AG08395 (cell line): ENCODE results near the gene ABCC1.
"Not testable (repeated sequence)": the region's sequence is repeated elsewhere in the genome, so short reads cannot be mapped to it uniquely, and the experiment has no call there.

Source experiments
- DNase-seq: peaks from one replicate; pipeline ENCODE4 v3.0.0; 2012; ENCODE audit warnings: mixed read lengths, low spot score

ABCC1 gene

DNA sequence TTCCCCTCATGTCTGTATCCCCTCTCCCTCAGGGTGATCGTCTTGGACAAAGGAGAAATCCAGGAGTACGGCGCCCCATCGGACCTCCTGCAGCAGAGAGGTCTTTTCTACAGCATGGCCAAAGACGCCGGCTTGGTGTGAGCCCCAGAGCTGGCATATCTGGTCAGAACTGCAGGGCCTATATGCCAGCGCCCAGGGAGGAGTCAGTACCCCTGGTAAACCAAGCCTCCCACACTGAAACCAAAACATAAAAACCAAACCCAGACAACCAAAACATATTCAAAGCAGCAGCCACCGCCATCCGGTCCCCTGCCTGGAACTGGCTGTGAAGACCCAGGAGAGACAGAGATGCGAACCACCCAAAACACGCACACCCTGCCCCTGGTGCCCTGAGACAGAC lies 191.7 kb downstream of the ABCC1 start:
- DNase-seq = no peak

DNA sequence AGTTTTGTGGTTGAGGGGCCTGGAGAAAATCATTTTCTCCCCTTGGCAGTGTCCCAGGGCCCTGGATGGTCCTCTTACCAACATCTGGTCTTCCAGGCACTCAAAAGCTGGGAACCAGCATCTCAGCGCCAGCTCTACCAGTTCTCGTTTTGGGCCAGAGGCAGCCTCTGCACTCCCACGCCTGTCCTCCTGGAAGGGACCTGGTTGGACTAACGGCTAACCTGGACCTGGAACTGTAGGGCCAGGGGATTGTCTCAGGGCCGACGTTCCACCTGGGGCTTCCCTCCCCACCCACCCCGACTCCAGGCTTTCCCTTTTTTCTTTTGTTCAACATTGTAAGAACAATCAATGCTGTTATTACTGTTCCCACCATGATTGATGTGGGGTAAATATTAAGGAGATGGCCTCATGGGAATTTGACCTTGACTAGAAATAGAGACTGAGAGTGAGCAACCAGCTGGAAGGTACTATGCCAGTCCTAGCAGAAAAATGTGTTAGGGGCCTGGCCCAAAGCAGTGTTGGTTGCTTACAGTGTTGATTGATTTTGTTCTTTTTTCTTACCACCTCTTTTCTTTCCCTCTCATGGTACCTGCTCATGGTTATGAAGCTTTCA lies 192.5 kb downstream of the ABCC1 start:
- no peak for DNase-seq

DNA sequence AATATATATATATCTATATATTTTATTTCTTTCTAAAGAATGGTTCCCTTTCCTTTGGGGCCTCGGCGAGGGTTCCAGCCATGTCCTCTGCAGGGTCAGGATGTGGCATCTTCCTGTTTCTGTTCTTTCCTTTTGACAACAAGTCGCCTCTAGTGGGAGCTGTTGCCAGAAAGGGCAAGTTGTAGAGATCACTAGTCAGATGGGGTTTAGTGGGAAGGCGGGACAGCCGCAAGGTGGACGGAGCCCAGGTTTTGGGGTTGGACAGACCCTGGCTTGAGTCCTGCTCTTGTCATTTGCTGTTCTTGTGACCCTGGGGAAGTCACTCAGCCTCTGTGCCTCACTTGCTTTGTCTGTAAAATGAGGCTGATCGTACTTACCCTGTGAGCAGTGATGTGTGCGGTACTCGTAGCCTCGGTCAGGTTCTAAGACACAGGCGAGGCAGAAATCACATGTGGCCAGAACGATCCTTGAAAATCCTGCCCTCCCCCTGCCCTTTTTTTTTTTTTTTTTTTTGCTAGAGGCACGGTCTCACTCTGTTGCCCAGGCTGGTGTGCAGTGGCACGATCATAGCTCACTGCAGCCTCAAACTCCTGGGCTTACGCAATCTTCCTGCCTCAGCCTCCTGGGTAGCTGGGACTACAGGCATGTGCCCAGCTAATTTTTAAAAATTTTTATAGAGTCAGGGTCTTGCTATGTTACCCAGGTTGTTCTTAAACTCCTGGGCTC lies 193.8 kb downstream of the ABCC1 start:
- peak; percentile 38 for DNase-seq

DNA sequence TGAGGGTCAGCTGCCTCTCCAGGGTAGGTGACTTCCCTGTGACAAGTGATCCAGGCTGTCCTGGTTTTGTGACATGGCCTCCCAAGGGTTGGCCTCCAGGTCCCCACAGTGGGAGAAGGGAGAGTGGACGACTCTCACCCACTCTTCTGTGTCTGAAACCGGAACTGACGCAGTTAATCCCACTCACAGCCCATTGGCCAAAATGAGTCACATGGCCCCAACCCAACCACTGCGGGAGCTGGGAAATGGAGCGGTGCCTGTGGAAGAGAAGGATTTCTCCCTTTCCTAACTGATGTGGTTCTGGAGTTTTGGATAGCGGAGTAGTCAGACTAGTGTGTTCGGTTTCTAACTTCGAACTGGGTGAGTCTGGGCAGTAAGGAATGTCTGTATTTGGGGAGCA lies 194.5 kb downstream of the ABCC1 start:
- DNase-seq = peak; percentile 25

DNA sequence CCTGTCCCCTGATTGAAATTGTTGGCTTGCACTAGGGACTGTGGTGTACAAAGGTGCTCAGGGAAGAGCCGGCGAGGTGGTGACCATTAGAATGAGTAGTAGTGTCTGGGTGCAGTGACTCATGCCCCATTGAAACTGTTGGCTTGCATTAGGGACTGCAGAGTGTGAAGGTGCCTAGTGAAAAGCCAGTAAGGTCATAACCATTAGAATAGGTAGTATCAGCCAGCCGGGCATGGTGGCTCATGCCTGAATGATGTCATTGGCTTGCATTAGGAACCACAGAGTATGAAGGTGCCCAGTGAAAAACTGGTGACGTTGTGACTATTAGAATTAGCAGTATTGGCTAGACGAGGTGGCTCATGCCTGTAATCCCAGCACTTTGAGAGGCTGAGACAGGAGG lies 195.0 kb downstream of the ABCC1 start:
- DNase-seq = peak; percentile 22

DNA sequence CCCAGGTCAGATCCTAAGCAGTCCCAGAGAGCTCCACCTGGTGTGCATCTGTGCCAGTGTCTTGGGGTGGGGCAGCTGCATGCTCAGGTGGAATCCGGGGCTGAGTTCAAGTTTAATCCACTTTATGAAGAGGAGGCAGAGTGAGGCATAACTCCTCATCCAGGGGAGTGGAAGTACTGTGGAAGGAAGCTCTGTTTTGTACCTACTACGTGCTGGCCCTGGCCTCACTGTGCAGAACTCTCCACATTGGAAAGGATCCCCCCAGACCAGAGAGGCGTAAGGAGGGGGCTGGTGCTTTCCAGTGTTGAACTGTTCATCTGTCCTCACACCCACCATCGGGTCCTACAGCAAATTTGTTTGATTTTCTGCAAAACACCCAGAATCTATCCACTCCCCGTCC lies 195.9 kb downstream of the ABCC1 start:
- no peak for DNase-seq

DNA sequence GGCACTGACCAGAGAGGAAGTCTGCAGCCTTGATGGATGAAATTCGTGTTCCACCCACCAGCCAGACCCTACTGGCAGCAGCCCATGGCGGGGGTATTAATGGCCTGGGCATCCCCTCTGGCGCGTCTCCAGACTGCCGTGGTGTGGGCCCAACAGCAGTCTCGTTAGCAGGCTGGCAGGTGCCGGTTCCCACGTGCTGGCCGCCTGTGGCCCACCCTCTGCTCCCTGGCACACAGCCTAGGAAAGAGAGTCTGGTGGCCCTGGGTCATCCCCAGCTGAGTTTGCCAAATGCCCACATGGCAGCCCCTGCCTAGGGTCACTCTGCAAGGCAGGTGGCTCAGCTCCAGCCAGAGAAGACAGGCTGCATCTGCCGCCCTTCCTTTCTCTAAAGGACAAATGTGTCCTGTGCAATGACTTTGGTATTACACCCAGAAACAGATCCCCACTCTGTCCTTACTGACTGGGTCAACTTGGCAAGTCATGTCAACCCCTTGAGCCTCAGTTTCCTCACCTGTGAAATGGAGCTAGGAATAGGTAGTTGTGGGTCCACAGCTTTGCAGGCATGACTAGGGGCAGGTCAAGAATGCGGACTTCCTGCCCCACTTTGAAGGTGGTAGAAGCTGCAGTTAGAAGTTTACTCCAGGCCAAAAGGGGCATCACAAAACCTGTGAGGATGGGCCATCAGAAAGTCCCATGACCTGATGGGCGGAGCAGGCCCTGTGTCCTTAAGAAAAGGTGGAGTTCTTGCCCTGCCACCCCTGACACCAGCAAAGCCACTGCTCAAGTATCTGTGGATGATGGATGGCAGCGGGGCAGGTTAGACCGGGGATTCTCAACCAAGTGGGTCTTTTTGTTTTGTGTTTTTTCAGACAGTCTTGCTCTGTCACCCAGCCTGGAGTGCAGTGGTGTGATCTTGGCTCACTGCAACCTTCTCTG lies 197.2 kb downstream of the ABCC1 start:
- no peak for DNase-seq

DNA sequence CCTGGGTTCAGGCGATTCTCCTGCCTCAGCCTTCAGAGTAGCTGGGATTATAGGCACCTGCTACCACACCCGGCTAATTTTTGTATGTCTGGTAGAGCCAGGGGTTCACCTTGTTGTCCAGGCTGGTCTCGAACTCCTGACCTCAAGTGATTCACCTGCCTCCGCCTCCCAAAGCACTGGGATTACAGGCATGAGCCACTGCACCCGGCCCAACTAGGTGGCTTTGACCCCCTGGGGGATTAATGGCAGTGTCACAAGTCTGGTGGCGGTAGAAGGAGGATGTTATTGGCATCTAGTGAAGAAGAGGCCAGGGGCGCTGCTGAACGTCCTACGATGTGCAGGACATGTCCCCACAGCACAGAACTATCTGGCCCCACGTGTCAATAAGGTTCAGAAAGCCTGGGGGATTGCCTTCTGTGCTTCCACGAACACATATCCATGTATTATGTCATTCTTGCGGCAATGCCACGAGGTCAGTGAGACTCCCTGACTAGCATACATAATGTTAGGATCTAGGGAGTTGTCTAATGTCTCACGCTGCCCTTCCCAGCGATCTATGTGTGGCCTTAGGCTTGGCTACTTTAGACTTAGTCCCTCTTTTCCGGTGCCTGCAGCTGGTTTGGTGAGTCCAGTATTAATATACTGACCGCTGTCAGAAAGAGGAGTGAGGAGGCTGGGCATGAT lies 198.0 kb downstream of the ABCC1 start:
- DNase-seq = no peak

DNA sequence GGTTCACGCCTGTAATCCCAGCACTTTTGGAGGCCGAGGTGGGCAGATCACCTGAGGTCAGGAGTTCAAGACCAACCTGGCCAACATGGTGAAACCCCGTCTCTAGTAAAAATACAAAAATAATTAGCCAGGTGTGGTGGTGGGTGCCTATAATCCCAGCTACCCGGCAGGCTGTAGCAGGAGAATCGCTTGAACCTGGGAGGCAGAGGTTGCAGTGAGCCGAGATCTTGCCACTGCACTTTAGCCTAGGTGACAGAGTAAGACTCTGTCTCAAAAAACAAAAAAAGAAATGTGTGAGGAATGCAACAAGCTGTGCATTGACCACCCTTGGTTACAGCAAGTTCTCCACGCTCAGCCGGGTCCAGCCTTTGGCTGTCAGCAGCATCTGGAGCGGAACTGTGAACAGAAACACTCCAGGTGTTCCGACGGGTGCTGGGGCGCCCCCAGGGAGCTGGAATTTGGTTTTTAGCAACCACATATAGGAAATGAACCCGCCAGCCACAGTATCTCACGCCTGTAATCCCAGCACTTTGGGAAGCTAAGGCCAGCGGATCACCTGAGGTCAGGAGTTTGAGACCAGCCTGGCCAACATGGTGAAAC lies 198.7 kb downstream of the ABCC1 start:
- DNase-seq = not testable (repeated sequence)

DNA sequence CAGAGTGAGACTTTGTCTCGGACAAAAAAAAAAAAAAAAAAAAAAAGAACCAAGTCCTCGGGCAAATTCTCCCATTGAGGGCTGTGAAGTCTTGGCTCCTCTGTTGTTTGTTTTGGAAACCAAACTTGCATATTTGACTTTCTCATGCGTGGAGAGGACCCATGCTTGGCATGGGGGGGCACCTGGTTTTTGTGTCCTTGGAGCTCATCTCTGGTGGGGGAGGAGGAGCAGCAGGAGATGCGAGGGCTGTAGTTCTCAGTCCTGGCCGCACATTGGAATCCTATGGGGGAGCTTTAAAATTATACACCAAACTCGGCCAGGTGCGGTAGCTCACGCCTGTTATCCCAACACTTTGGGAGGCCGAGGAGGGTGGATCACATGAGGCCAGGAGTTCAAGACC lies 199.3 kb downstream of the ABCC1 start:
- DNase-seq = no peak

DNA sequence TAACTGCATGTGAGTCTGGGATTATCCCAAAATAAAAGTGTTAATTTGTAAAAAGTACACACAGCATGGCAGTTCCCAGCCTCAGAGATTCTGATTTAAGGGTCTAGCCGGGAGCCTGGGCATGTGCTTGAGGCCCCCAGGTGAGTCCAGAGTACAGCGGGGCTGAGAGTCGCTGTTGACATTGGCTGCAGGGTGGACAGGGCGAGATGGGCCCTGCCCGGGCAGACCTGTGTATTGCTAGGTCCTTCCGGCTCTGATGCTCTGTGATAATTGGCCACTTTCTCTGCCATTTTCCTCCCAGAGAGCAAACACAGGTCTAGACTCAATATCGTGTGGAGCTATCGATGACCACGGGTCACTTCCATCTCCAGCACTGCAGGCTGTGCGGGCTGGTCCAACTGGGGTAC lies 200.3 kb downstream of the ABCC1 start:
- DNase-seq = no peak

DNA sequence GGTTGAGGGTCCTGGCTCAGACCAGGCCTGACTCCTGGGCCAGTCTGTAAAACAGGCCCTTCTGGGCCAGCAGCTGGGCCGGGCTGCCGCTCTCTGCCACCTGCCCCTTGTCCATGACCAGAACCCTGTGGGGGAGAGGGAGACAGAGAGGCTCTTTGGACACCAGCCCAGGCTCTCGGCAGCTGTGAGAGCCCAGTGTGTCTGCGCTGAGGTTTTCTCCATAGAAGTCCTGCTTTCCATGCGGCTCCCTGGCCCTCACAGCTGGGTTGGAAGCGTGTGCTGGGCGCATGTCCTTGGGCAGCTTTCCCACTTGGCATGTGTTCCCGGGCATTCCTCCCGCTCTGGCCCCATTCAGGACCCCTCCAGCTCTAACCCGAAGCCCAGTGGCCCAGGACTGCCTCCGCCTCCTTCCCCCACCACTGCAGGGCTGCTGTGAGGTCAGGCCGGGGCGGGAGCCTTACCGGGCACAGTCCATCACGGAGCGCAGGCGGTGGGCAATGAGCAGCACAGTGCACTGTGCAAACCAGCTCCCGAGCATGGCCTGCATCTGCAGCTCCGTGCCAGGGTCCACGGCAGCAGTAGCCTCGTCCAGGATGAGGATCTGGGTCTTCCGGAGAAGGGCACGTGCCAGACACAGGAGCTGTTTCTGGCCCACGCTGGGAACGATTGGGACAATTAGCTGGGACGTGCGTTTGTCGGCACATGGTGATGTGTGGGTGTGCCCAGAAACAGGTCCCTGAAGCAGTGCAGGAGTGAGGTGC lies 200.9 kb downstream of the ABCC1 start:
- peak; percentile 32 for DNase-seq

DNA sequence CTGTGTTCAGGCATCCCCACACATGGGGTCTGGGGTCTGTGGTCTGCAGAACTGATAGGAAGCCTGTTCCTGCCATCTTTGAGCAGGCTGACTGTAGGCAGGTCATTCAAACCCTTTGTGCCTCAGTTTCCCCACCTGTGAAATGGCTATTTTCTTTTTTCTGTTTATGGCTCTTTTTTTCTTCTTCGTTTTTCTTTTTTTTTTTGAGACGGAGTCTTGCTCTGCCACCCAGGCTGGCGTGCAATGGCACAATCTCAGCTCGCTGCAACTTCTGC lies 201.4 kb downstream of the ABCC1 start:
- DNase-seq = no peak

DNA sequence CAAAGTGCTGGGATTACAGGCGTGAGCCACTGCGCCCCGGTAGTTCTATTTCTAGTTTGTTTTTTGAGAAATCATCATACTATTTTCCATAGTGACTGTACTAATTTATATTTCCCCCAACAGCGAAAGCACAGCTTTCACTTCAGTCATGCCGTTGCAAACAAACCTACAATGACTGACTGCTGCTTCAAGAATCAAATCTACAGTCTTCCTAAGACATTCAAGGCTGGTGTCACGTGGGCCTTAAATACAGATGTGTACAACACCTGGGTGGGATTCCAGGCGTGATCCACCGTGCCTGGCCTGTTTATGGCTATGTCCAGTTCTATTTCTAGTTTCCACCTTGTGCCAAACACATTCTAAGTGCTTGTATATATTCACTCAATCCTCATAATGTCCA lies 201.9 kb downstream of the ABCC1 start:
- DNase-seq = no peak

DNA sequence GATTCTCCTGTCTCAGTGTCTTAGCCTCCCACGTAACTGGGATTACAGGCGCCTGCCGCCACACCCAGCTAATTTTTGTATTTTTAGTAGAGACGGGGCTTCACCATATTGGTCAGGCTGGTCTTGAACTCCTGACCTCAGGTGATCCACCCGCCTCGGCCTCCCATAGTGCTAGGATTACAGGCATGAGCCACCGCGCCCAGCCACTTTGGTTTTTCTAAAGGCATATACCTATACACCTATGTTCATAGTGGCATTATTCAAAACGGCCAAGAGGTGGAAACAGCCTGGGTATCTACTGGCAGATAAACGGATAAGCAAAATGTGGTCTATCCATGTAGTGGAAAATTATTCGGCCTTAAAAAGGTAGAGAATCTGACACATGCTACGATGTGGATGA lies 203.6 kb downstream of the ABCC1 start:
- not testable (repeated sequence) for DNase-seq

DNA sequence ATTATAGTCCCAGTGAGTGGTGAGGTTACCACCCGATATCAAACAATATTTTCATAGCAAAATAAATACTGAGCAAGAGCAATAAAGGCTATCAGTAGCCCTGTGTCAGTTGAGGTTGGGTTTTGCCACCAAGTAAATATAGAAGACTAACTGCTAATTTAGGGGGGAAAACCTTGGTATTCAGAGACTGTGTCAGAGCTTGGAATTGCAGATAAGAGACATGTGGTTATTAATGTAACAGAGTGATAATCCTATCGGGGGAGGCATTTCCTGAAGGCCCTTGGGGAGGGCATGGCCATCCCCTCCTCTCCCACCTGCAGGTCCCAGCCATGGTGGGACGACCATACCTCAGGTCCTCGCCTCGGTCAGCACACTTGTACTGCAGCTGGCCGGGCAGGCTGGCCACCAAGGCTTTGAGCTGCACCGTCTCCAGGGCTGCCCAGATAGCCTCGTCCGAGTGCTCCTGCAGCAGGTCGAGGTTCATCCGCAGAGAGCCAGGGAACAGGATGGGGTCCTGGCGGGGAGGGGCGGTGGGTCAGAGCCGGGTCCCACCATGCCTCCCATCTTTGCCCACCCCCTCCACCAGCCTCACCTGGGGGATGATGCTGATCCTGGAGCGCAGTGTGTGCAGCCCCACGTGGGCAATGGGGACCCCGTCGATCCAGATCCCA lies 205.0 kb downstream of the ABCC1 start:
- DNase-seq = no peak

DNA sequence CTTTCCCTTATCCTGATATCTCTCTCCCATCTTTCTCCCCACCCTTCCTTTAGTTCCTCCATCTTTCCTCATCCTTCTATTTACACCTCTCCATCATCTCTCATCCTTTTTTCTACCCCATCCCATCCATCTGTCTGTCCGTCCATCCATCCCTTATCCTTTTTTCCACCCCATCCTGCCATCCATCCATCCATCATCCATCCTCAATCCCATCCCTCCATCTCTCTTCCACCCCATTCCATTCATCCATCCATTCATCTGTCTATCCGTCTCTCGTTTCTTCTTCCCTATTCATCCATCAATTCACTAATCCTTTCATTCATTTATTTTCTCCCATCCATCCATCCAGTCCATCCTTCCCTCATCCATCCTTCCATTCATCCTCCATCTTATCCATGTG lies 205.8 kb downstream of the ABCC1 start:
- DNase-seq = no peak

DNA sequence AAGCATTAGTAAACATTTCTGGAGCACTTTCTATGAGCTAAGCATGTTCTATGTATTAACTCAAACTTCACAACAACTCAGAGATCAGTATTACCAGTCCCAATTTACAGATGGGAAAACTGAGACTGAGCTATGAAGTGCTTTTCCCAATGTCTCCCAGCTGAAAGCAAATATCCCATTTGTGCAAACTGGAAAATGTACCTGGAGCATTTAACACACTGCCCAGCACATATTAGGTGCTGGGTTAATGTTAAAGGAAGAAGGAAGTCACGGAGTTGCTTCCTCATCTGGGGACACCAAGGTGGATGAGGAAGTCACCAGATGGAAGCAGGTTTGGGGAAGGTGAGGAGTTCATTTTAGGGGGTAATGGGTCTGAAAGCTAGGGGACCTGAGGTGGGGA lies 207.8 kb downstream of the ABCC1 start:
- no peak for DNase-seq

DNA sequence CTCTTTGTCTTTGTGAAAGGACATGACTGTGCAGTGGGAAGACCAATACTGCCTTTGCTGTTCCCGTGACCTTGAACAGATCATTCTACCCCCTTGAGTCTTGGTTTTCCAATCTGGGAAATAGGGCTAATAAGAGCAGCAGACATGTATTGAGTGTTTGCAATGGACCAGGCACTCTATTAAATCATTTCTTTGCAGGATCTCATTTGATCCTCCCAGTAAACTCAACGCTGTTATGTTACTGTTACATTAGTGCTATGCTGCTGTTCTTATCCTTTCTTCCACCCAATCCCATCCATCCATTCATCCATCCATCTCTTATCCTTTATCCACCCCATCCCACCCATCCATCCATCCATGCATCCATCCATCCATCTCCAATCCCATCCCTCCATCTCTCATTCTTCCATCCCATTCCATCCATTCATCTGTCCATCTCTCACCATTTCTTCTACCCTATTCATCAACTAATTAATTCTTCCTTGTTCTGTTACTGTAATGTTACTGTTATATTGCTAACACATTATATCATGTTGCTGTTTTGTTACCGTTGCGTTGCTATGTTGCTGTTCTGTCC lies 208.8 kb downstream of the ABCC1 start:
- no peak for DNase-seq

DNA sequence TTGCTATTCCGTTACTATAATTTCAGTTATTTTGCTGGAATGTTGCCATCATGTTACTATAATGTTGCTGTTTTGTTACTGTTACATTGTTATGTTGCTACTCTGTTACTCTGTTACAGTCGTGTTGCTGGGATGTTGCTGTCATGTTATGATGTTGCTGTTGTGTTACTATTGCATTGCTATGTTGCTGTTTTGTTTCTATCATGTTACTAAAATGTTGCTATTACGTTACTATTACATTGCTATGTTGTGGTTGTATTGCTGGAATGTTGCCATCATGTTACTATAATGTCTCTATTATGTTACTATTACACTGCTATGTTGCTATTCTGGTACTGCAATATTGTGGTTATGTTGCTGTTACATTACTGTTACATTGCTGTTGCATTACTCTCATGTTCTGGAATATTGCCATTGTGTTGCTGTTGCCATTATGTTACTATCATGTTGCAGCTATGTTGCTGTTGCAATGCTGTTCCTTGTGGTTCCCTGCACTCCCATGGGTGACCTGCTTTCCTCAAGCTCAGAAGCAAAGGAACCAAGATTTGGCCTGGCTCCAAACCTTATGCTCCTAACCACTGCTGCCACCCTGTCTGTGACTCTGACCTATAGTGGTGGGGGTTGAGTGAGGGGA lies 209.4 kb downstream of the ABCC1 start:
- DNase-seq = no peak
